Breast epithelium (tissue), 3 donors: ENCODE data around the gene RNF224.

Source experiments
- CTCF ChIP-seq, 3 donors: fragments of 450-650 bp; IDR thresholded peaks; one replicate each; pipeline ENCODE4 v1.5.1; 2016 to 2017; ENCODE audit warnings: antibody characterized with exemption in 3 of 3, mild to moderate bottlenecking in 3 of 3, moderate library complexity in 3 of 3
- POLR2A ChIP-seq: fragments of 450-650 bp; IDR thresholded peaks from one replicate; pipeline ENCODE4 v1.6.1; 2016; ENCODE audit warnings: antibody characterized with exemption, mild to moderate bottlenecking, moderate library complexity
- POLR2AphosphoS5 ChIP-seq, 3 donors: sonication (generic); formaldehyde crosslinking; IDR thresholded peaks; one replicate each; pipeline ENCODE4 v1.6.1; 2017; ENCODE audit warnings: antibody characterized with exemption in 3 of 3

- TF ChIP-seq POLR2A (no peak), CTCF (IDR thresholded peaks at IDR 0.05) (no peak), POLR2AphosphoS5 (IDR thresholded peaks at IDR 0.05) (no peak)
Observed at GRCh38 chr9:137204731-137205125, 22.6 kb upstream of the RNF224 start.
